COLO829 (cell line): ENCODE data around the gene IRAG1.
A peak's percentile ranks its signal among the peaks of the same experiment; 100 is the strongest.

Experiments
- DNase-seq: peaks from one replicate; pipeline ENCODE4 v3.0.0; 2012; ENCODE audit warnings: low spot score

IRAG1 gene, protein sequence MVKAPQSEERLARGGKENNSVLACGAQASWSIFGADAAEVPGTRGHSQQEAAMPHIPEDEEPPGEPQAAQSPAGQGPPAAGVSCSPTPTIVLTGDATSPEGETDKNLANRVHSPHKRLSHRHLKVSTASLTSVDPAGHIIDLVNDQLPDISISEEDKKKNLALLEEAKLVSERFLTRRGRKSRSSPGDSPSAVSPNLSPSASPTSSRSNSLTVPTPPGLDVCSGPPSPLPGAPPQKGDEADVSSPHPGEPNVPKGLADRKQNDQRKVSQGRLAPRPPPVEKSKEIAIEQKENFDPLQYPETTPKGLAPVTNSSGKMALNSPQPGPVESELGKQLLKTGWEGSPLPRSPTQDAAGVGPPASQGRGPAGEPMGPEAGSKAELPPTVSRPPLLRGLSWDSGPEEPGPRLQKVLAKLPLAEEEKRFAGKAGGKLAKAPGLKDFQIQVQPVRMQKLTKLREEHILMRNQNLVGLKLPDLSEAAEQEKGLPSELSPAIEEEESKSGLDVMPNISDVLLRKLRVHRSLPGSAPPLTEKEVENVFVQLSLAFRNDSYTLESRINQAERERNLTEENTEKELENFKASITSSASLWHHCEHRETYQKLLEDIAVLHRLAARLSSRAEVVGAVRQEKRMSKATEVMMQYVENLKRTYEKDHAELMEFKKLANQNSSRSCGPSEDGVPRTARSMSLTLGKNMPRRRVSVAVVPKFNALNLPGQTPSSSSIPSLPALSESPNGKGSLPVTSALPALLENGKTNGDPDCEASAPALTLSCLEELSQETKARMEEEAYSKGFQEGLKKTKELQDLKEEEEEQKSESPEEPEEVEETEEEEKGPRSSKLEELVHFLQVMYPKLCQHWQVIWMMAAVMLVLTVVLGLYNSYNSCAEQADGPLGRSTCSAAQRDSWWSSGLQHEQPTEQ

GRCh38 chr11:10693509-10694081 is at the start of gene IRAG1:
Gene IRAG1, minus strand, starts transcription at chr11:10693755. Its CDS starts 153 bp downstream, at chr11:10693602.
- no peak for DNase-seq

GRCh38 chr11:10742460-10743208 is 49.1 kb upstream of the IRAG1 start:
- no peak for DNase-seq

GRCh38 chr11:10735481-10736475 is 42.2 kb upstream of the IRAG1 start:
- peak; percentile 85 for DNase-seq

GRCh38 chr11:10731064-10731680 is 37.6 kb upstream of the IRAG1 start:
- DNase-seq = no peak

GRCh38 chr11:10730151-10730550 is 36.6 kb upstream of the IRAG1 start:
- no peak for DNase-seq

- DNase-seq = no peak
Measured at GRCh38 chr11:10728789-10729472, 35.4 kb upstream of the IRAG1 start.

- no peak for DNase-seq
Measured at GRCh38 chr11:10728154-10728553, 34.6 kb upstream of the IRAG1 start.

GRCh38 chr11:10727146-10727851 is 33.7 kb upstream of the IRAG1 start:
- DNase-seq = no peak

- no peak for DNase-seq
Measured at GRCh38 chr11:10725907-10726253, 32.3 kb upstream of the IRAG1 start.

DNA sequence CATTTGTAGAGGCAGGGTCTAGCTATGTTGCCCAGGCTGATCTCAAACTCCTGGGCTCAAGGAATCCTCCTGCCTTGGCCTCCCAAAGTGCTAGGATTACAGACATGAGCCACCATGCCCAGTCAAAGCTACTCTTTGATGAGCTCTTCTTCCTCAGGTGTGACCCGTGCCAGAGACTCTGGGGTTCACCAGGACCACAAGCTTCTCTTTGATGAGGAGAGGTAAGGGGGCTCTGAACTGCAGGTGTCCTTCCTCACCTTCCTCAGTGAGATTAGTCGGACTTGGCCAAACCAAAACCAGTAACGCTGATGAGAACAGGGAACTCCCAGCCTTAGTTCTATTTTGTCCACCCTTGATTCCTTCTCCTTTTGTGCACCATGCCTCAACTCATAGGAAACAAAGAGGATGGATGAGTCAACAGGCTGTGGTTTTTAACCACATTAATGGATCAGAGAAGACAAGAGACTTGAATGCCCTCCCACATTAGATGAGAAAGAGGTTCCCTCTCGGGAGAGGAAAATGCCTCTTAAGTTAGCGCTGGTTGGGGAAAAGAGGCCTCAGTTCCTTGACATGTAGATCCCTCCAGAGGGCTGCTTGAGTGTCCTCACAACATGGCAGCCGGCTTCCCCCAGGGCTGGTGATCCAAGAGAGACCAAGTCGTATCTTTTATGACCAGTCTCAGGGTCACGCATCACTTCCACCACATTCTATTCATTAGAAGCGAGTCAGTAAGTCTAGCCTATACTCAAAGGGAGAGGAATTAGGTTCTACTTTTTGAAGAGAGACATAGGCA is 31.8 kb upstream of the IRAG1 start:
- DNase-seq = peak; percentile 57

DNA sequence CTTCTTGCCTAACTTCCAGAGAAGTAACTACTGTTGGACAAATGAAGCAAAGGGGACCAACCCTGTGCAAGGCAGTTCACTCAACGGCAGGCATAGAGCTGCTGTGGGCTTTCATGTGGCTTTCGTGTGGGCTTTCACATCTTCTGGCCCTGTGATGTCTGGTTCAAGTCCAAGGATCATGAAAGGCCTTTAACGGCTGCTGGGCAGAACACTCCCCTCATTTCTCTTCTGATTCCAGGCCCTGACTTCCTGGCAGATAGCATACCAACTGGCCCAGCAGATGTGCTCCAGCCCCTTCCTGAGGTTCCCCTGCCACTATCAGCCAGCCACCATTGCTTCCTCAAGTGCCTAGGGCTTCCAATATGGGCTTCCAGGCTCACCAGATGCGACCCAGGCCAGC is 28.8 kb upstream of the IRAG1 start:
- DNase-seq = no peak

DNA sequence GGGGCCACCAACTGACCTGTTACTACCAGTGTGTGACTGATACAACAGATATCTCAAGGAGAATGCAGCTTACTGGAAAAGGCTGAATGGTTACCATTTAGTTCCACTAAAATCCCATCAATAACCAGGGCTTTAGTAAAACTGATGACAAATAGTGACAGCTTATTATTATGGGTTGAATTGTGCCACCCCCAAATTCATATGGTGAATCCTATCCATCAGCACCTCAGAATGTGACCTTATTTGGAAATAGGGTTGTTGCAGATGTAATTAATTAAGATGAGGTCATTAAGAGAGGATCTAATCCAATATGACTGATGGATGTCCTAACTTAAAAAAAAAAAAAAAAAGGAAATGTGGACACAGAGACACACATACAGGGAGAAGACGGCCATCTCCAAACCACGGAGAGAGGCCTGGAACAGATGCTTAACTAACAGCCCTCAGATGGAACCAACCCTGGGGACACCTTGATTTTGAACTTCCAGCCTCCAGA is 27.4 kb upstream of the IRAG1 start:
- no peak for DNase-seq

- no peak for DNase-seq
Measured at GRCh38 chr11:10719616-10720015, 26.1 kb upstream of the IRAG1 start.

DNA sequence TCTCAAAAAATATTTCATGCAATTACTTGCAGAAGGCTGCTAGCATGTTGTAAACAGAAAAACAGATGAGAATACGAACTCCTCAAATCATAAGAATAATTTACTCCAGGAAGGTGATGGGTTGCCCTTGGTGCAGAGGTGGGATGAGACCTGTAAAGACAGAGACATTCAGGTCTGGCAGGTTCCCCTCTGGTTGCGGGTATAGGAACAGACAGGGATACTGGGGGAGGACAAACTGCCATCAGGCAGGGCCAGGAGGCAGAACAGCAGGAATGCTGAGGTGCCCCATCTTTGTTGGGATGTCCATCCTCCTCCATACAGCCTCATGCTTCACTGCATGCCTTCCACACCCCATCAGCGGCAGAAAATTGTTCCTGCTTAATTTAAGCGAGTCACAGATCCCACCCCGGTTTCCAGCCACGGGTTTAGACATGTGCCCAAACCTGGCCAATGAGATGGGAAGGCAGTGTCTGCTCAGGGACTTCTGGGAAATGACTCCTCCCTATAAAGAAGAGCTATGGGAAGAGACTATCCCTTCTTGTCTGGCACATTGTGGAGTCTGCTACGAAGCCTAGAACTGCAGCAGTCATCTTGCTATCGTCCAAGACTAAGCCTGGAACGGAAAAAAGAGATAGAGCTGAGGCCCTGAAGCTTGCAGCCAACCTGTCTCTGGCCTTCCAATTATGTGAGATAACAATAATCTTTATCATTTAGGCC is 23.1 kb upstream of the IRAG1 start:
- DNase-seq = no peak

DNA sequence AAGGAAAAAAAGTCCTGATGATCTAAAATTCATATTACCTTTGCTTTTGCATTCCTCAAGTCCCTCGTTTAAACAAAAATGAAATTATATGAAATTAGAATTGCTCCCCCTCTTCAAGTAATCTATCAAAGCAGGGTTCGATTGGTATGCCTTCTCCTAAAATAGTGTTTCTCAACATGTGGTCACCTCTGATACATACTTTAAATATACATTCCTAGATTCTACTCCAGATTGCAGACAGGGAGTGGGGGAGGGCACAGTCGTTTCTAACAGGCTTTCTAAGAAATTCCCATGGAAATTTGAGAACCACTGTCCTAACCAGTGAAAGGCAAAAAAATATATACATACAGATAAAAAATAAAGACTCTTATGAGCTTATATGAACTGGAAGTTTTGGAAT is 22.6 kb upstream of the IRAG1 start:
- no peak for DNase-seq

DNA sequence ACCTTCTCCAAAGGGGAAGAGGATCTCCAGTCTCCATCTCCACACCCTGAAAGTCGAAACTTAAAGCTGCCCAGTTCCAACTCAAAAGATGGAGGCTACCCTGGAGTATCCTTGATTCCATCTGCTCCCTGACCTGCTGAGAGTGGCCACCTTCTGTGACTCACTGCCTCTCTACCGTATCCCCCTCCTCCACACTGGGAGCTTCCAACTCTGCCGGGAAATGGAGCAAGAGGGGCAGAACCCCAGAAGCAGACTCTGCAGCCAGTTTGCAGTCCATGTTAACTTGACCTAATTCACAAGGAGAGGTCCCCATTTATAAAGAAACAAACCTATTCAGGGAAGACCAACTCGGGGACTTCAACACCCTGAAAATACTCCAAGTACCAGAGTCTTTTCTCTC is 22.0 kb upstream of the IRAG1 start:
- DNase-seq = no peak

DNA sequence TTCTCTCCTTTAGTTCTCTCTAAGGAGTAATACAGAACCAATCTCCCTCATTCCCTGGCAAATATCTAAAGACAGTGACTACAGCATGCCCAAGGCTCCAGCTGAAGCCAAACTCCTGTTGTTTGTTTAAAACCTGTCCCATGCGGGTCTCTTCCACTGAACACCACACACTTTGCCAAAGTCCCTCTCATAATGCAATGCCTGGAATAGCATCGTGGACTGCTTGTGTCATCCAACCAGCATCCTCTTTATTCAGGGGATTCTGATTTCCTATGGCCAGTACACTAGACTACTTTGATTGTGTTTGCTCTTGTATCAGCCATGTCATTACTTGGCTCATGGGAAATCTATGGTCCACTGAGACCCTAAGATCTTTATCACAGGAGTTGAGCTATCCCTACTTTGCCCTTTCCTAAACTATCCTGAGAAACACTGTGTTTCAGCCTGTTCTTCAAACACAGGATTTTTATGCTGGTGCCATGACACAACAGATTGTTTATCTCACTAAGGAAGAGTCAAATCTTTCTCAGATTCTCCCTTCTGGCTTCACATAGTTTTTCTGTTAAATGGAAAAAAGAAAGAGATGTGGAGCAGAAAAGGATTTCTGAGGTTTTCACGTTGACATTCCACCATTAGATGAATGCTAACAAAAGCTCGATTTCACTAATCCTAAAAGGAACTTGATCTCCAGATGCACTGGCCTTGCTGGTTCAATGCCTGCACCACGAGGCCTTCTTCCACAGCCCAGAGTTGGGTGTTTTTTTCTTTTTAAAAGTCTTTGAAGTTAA is 15.9 kb upstream of the IRAG1 start:
- DNase-seq = no peak
